IMR-90 (cell line): ENCODE results near the gene GALNT17. TPM values are rescaled to one million over a fixed set of nuclear protein-coding genes. Genes with fewer than 3 reads are reported as not detected.

Source experiments
- ATAC-seq: fragments of 200-7000 bp; cut with Tn5 transposase; 2 replicates; pipeline ENCODE4 v1.9.1; 2020; ENCODE audit warnings: low read depth, mild to moderate bottlenecking, moderate library complexity
- BruUV-seq: library from RNA; stranded (reverse); fragments of 400-500 nt; replicated peaks from 2 replicates; lab custom pipeline; 2021; lab: Mats Ljungman, UMichigan
- CTCF ChIA-PET: fragments of 300-600 bp; formaldehyde crosslinking; extraction: SDS; loops from one replicate; lab custom pipeline; 2021; ENCODE audit warnings: antibody characterized with exemption; lab: Yijun Ruan, JAX
- POLR2A ChIA-PET: fragments of 300-600 bp; sonication (Branson Sonifier 250); formaldehyde crosslinking; loops from one replicate; lab custom pipeline; 2022; ENCODE audit warnings: antibody characterized with exemption; ENCODE audit not compliant: unreplicated experiment; lab: Charles Lee
- DNase-seq: peaks from one replicate; pipeline ENCODE4 v3.0.0; 2013
- H2AFZ ChIP-seq: replicated peaks from 2 replicates; pipeline ENCODE3; 2013; ENCODE audit warnings: low read length, mild to moderate bottlenecking; ENCODE audit not compliant: poor library complexity
- H2AK5ac ChIP-seq: 2 replicates; pipeline ENCODE4 v1.6.1; 2013; ENCODE audit warnings: low read depth, low read length, inconsistent platforms
- H2AK9ac ChIP-seq: replicated peaks from 2 replicates; pipeline ENCODE3; 2013; ENCODE audit warnings: mild to moderate bottlenecking, low read depth, low read length, moderate library complexity; ENCODE audit not compliant: poor library complexity
- H2BK120ac ChIP-seq: 2 replicates; pipeline ENCODE4 v1.6.1; 2013; ENCODE audit warnings: low read depth, low read length, inconsistent platforms
- H2BK15ac ChIP-seq: 3 replicates; pipeline ENCODE4 v1.6.1; 2013; ENCODE audit warnings: low read depth, low read length, inconsistent platforms
- H2BK20ac ChIP-seq: 2 replicates; pipeline ENCODE4 v1.6.1; 2013; ENCODE audit warnings: low read depth, mild to moderate bottlenecking, inconsistent platforms, low read length, moderate library complexity
- H2BK5ac ChIP-seq: 2 replicates; pipeline ENCODE4 v1.6.1; 2013; ENCODE audit warnings: mild to moderate bottlenecking, low read depth, low read length, inconsistent platforms; ENCODE audit not compliant: poor library complexity, severe bottlenecking
- H3K14ac ChIP-seq: replicated peaks from 2 replicates; pipeline ENCODE4 v1.6.1; 2013; ENCODE audit warnings: low read depth, low read length, inconsistent platforms
- H3K18ac ChIP-seq: 2 replicates; pipeline ENCODE4 v1.6.1; 2013; ENCODE audit warnings: low read depth, low read length, control low read depth
- H3K23ac ChIP-seq: 2 replicates; pipeline ENCODE4 v1.6.1; 2013; ENCODE audit warnings: low read depth, low read length, inconsistent platforms
- H3K27ac ChIP-seq: 2 replicates; pipeline ENCODE4 v1.5.1; 2013; ENCODE audit warnings: mild to moderate bottlenecking, control low read depth, low read length; ENCODE audit not compliant: insufficient read depth
- H3K27me3 ChIP-seq: 2 replicates; pipeline ENCODE4 v1.6.1; 2013; ENCODE audit warnings: low read length; ENCODE audit not compliant: control insufficient read depth, insufficient read depth
- H3K36me3 ChIP-seq: 2 replicates; pipeline ENCODE4 v1.6.1; 2013; ENCODE audit warnings: low read length, mixed read lengths; ENCODE audit not compliant: control insufficient read depth, insufficient read depth
- H3K4ac ChIP-seq: 2 replicates; pipeline ENCODE4 v1.6.1; 2013; ENCODE audit warnings: low read depth, low read length, inconsistent platforms
- H3K4me1 ChIP-seq: 2 replicates; pipeline ENCODE4 v1.6.1; 2013; ENCODE audit warnings: low read length, mixed read lengths; ENCODE audit not compliant: control insufficient read depth, insufficient read depth
- H3K4me2 ChIP-seq: 2 replicates; pipeline ENCODE4 v1.6.1; 2013; ENCODE audit warnings: low read depth, mild to moderate bottlenecking, control low read depth, low read length, moderate library complexity
- H3K4me3 ChIP-seq: 2 replicates; pipeline ENCODE4 v1.5.1; 2013; ENCODE audit warnings: low read depth, mild to moderate bottlenecking, control low read depth, low read length, moderate library complexity; ENCODE audit not compliant: insufficient read depth
- H3K56ac ChIP-seq: 2 replicates; pipeline ENCODE4 v1.6.1; 2013; ENCODE audit warnings: low read length, inconsistent platforms; ENCODE audit not compliant: insufficient read depth; ENCODE audit errors: extremely low read depth
- H3K79me1 ChIP-seq, 2 experiments: 2 replicates each; pipeline ENCODE4 v1.6.1; 2013; ENCODE audit warnings: low read length in 2 of 2, inconsistent platforms in 1 of 2, low read depth in 1 of 2
- H3K9ac ChIP-seq: 2 replicates; pipeline ENCODE4 v1.6.1; 2013; ENCODE audit warnings: low read depth, low read length, control low read depth
- H3K9me1 ChIP-seq: 2 replicates; pipeline ENCODE4 v1.6.1; 2013; ENCODE audit warnings: low read length, inconsistent platforms; ENCODE audit not compliant: insufficient read depth
- H3K9me3 ChIP-seq: 2 replicates; pipeline ENCODE4 v1.6.1; 2013; ENCODE audit warnings: low read length; ENCODE audit not compliant: control insufficient read depth, insufficient read depth
- H4K20me1 ChIP-seq: 2 replicates; pipeline ENCODE4 v1.6.1; 2013; ENCODE audit warnings: low read length, inconsistent platforms; ENCODE audit not compliant: insufficient read depth
- H4K5ac ChIP-seq: 2 replicates; pipeline ENCODE4 v1.6.1; 2013; ENCODE audit warnings: mild to moderate bottlenecking, low read depth, low read length, control low read depth
- H4K8ac ChIP-seq, 2 experiments: 2 replicates each; pipeline ENCODE4 v1.6.1; 2013; ENCODE audit warnings: low read depth in 2 of 2, low read length in 2 of 2, control low read depth in 1 of 2, inconsistent platforms in 1 of 2
- H4K91ac ChIP-seq: 2 replicates; pipeline ENCODE4 v1.6.1; 2013; ENCODE audit warnings: low read depth, low read length, inconsistent platforms; ENCODE audit not compliant: insufficient read depth
- BHLHE40 ChIP-seq: fragments of 150-350 bp; IDR thresholded peaks from 2 replicates; pipeline ENCODE4 v1.6.1; 2016; ENCODE audit warnings: mild to moderate bottlenecking, low read depth, low read length
- CEBPB ChIP-seq: IDR thresholded peaks from 2 replicates; pipeline ENCODE4 v1.6.1; 2012; ENCODE audit warnings: low read depth, low read length, improper control_type of control experiment
- CHD1 ChIP-seq: IDR thresholded peaks from 2 replicates; pipeline ENCODE4 v1.6.1; 2012; ENCODE audit warnings: low read depth, low read length, improper control_type of control experiment
- FOS ChIP-seq: fragments of 150-350 bp; IDR thresholded peaks from 2 replicates; pipeline ENCODE4 v1.6.1; 2016; ENCODE audit warnings: low read depth, low read length
- MAFK ChIP-seq: IDR thresholded peaks from 2 replicates; pipeline ENCODE4 v1.6.1; 2012; ENCODE audit warnings: low read depth, low read length, improper control_type of control experiment
- MAZ ChIP-seq: IDR thresholded peaks from 2 replicates; pipeline ENCODE4 v1.6.1; 2012; ENCODE audit warnings: low read depth, mild to moderate bottlenecking, low read length, improper control_type of control experiment, moderate library complexity, borderline replicate concordance
- MXI1 ChIP-seq: IDR thresholded peaks from 2 replicates; pipeline ENCODE4 v1.6.1; 2012; ENCODE audit warnings: low read depth, mild to moderate bottlenecking, low read length, moderate library complexity, borderline replicate concordance
- NFE2L2 ChIP-seq: fragments of 150-350 bp; IDR thresholded peaks from 2 replicates; pipeline ENCODE4 v1.6.1; 2016; ENCODE audit warnings: low read depth, mild to moderate bottlenecking, low read length
- POLR2A ChIP-seq: IDR thresholded peaks from 2 replicates; pipeline ENCODE4 v1.6.1; 2012; ENCODE audit warnings: mild to moderate bottlenecking, low read depth, low read length
- RAD21 ChIP-seq: IDR thresholded peaks from 2 replicates; pipeline ENCODE4 v1.6.1; 2012; ENCODE audit warnings: low read length, improper control_type of control experiment
- RCOR1 ChIP-seq: IDR thresholded peaks from 2 replicates; pipeline ENCODE4 v1.6.1; 2012; ENCODE audit warnings: mild to moderate bottlenecking, low read length, improper control_type of control experiment; ENCODE audit not compliant: insufficient replicate concordance
- RFX5 ChIP-seq: IDR thresholded peaks from 2 replicates; pipeline ENCODE4 v1.8.0; 2012; ENCODE audit warnings: low read depth, mild to moderate bottlenecking, low read length, moderate library complexity
- SMC3 ChIP-seq: fragments of 150-350 bp; IDR thresholded peaks from 2 replicates; pipeline ENCODE4 v1.6.1; 2016; ENCODE audit warnings: low read depth, mild to moderate bottlenecking, antibody characterized with exemption, low read length, moderate library complexity
- USF2 ChIP-seq: fragments of 150-350 bp; IDR thresholded peaks from 2 replicates; pipeline ENCODE4 v1.6.1; 2017; ENCODE audit warnings: mild to moderate bottlenecking, antibody characterized with exemption, low read length, low read depth
- WGBS, 2 experiments: methylation state at CpG; one replicate each; pipeline versions ENCODE4 v1.1.5 to v1.1.7; 2013; ENCODE audit warnings: missing lambda C conversion rate in 2 of 2; ENCODE audit not compliant: insufficient read length in 1 of 2; ENCODE audit errors: extremely low coverage in 2 of 2; 5-methylcytosine and 5-hydroxymethylcytosine counted together
- dilution Hi-C: fragments of 300-500 bp; cut with HindIII; formaldehyde crosslinking; loops from one replicate; pipeline ENCODE4 v1.14.3; 2018; ENCODE audit warnings: low sequenced_read_pairs; ENCODE audit not compliant: unreplicated experiment
- in situ Hi-C: fragments of 300-500 bp; cut with MboI; formaldehyde crosslinking; loops from 3 replicates; pipeline ENCODE4 v1.14.3; 2019; ENCODE audit warnings: low sequenced_read_pairs, inconsistent platforms, mixed read lengths
- intact Hi-C: fragments of 100-400 bp; cut with micrococcal nuclease; formaldehyde crosslinking; loops from 2 replicates; pipeline ENCODE4 v1.10.0; 2022
- polyA plus RNA-seq, 3 experiments: library from polyadenylated mRNA; depleted of rRNA; stranded (reverse); fragments of >200 nt; gene quantifications; 2 replicates each; pipeline ENCODE4 v1.2.3, GENCODE V29; 2012; ENCODE audit warnings: low replicate concordance in 1 of 3
- total RNA-seq: library from RNA; depleted of rRNA; stranded (reverse); fragments of >200 nt; gene quantifications from 2 replicates; pipeline ENCODE4 v1.2.3, GENCODE V29; 2012
- TF ChIP-seq, protein P1 (sequence below): conservative IDR thresholded peaks from 2 replicates; pipeline ENCODE4 v1.5.1; 2012; ENCODE audit warnings: mild to moderate bottlenecking, low read depth, low read length, improper control_type of control experiment
- TF ChIP-seq, protein P2 (sequence below): fragments of 150-350 bp; IDR thresholded peaks from 2 replicates; pipeline ENCODE4 v1.6.1; 2016; ENCODE audit warnings: low read depth, mild to moderate bottlenecking, low read length, moderate library complexity, borderline replicate concordance

Gene GALNT17
- total and polyA plus RNA-seq, 2 of the 4 experiments (the other 2 are of a cell fraction), result not detected

- no peak overlapping the region for H3K4ac ChIP-seq
- no peaks in the 10 kb centered on the region for H3K36me3 ChIP-seq
- no peak overlapping the region for H3K4me2 ChIP-seq
- H3K27me3 ChIP-seq, result no peaks in the 10 kb centered on the region
- no peak overlapping the region for H3K14ac ChIP-seq
- no peak overlapping the region for H2AK9ac ChIP-seq
- no peak overlapping the region for H2AFZ ChIP-seq
- no peak overlapping the region for H3K18ac ChIP-seq
- no peak overlapping the region for H2AK5ac ChIP-seq
- dilution Hi-C loops, result no loop called here
- H2BK15ac ChIP-seq, result no peak overlapping the region
- no CpG with 5 or more reads among the region's 2 CpGs for WGBS, 2 experiments
- H4K91ac ChIP-seq, result no peak overlapping the region
- H3K9me1 ChIP-seq, result no peaks in the 10 kb centered on the region
- H3K27ac ChIP-seq, result no peak overlapping the region
- in situ Hi-C loops, result no loop called here
- H3K4me1 ChIP-seq, result no peaks in the 10 kb centered on the region
- H3K9me3 ChIP-seq, result peaks cover 29% of the 10 kb centered on the region
- no peak overlapping the region for H2BK20ac ChIP-seq
- no peak overlapping the region for H2BK5ac ChIP-seq
- H3K4me3 ChIP-seq, result no peak overlapping the region
- no peak overlapping the region for H3K56ac ChIP-seq
- no peaks in the 10 kb centered on the region for H4K20me1 ChIP-seq
- H2BK120ac ChIP-seq, result no peak overlapping the region
- BruUV-seq, result no TSS peak
- ATAC-seq (no peak), DNase-seq (no peak)
- no peak for TF ChIP-seq BHLHE40
- TF ChIP-seq, protein P1, sequence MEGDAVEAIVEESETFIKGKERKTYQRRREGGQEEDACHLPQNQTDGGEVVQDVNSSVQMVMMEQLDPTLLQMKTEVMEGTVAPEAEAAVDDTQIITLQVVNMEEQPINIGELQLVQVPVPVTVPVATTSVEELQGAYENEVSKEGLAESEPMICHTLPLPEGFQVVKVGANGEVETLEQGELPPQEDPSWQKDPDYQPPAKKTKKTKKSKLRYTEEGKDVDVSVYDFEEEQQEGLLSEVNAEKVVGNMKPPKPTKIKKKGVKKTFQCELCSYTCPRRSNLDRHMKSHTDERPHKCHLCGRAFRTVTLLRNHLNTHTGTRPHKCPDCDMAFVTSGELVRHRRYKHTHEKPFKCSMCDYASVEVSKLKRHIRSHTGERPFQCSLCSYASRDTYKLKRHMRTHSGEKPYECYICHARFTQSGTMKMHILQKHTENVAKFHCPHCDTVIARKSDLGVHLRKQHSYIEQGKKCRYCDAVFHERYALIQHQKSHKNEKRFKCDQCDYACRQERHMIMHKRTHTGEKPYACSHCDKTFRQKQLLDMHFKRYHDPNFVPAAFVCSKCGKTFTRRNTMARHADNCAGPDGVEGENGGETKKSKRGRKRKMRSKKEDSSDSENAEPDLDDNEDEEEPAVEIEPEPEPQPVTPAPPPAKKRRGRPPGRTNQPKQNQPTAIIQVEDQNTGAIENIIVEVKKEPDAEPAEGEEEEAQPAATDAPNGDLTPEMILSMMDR, result no peak
- TF ChIP-seq CHD1, result no peak
- no peak for TF ChIP-seq FOS
- TF ChIP-seq, protein P2, sequence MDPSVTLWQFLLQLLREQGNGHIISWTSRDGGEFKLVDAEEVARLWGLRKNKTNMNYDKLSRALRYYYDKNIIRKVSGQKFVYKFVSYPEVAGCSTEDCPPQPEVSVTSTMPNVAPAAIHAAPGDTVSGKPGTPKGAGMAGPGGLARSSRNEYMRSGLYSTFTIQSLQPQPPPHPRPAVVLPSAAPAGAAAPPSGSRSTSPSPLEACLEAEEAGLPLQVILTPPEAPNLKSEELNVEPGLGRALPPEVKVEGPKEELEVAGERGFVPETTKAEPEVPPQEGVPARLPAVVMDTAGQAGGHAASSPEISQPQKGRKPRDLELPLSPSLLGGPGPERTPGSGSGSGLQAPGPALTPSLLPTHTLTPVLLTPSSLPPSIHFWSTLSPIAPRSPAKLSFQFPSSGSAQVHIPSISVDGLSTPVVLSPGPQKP, result no peak
- TF ChIP-seq MAZ, result no peak
- no peak for TF ChIP-seq CEBPB
- TF ChIP-seq MAFK, result no peak
- TF ChIP-seq NFE2L2, result no peak
- no peak for TF ChIP-seq POLR2A
- no peak for TF ChIP-seq MXI1
- no peak for TF ChIP-seq RFX5
- TF ChIP-seq RAD21, result no peak
- TF ChIP-seq SMC3, result no peak
- TF ChIP-seq USF2, result no peak
- TF ChIP-seq RCOR1, result no peak
- intact Hi-C loops, result no loop called here
- H3K79me1 ChIP-seq, result no peaks in the 10 kb centered on the region
- CTCF ChIA-PET, result no interaction called here
- H3K23ac ChIP-seq, result no peak overlapping the region
- no peak overlapping the region for H3K9ac ChIP-seq
- H4K5ac ChIP-seq, result no peak overlapping the region
- POLR2A ChIA-PET, result no interaction called here
- H4K8ac ChIP-seq, result no peak overlapping the region
These were observed 348.8 kb downstream of the GALNT17 start for GRCh38 chr7:71480791-71481190.
